Ovary (tissue), 9 donors: ENCODE data around the gene MAPK7. TPM values are rescaled to one million over a fixed set of nuclear protein-coding genes. Genes with fewer than 3 reads are reported as not detected.
A peak's percentile ranks its signal among the peaks of the same experiment; 100 is the strongest.

ENCODE experiments used
- DNase-seq, 5 donors: peaks; one replicate each; pipeline ENCODE4 v3.0.0-alpha.2; 2019 to 2020
- H3K27ac ChIP-seq, 2 donors: fragments of 200-600 bp; one replicate each; pipeline versions ENCODE4 v1.5.1 to v1.8.0; 2019 to 2022
- H3K27me3 ChIP-seq: fragments of 200-600 bp; one replicate; pipeline ENCODE4 v1.8.0; 2022
- H3K36me3 ChIP-seq: fragments of 200-600 bp; sonication (generic); one replicate; pipeline ENCODE4 v1.5.1; 2019
- H3K4me1 ChIP-seq: one replicate; pipeline ENCODE4 v1.8.1; 2013; ENCODE audit warnings: mild to moderate bottlenecking, moderate library complexity; ENCODE audit not compliant: insufficient read depth
- H3K4me3 ChIP-seq: fragments of 200-600 bp; sonication (generic); one replicate; pipeline ENCODE4 v1.5.1; 2017
- H3K9me3 ChIP-seq, 2 donors: fragments of 200-600 bp in 1 of 2; sonication (generic) in 1 of 2; one replicate each; pipeline versions ENCODE4 v1.5.1 to v1.8.1; 2013 to 2019; ENCODE audit warnings: mild to moderate bottlenecking in 1 of 2, moderate library complexity in 1 of 2
- EP300 ChIP-seq: sonication (generic); formaldehyde crosslinking; IDR thresholded peaks from one replicate; pipeline ENCODE4 v1.6.1; 2017; ENCODE audit warnings: antibody characterized with exemption
- POLR2A ChIP-seq: fragments of 450-650 bp; IDR thresholded peaks from one replicate; pipeline ENCODE4 v1.6.1; 2017; ENCODE audit warnings: antibody characterized with exemption, mild to moderate bottlenecking, moderate library complexity
- WGBS, 3 donors: extraction: QIAGEN DNeasy Blood & Tissue Kit in 1 of 3; methylation state at CpG; one replicate each; pipeline versions ENCODE4 v1.1.5 to v1.1.7; 2013 to 2017; 5-methylcytosine and 5-hydroxymethylcytosine counted together
- intact Hi-C, 4 donors: fragments of 100-400 bp; cut with DNase I; formaldehyde crosslinking; loops; one replicate each; pipeline versions ENCODE4 v1.11.0 to v1.15.1; 2022 to 2023
- polyA plus RNA-seq, 2 donors: library from polyadenylated mRNA; stranded (reverse); fragments of 200-250 nt in 1 of 2; fragments of 350-450 nt in 1 of 2; fragmentation: Illumina TruSeq in 1 of 2; extraction: RNeasy Lipid Tissue Mini Kit (QIAGEN cat#74804) in 1 of 2; gene quantifications; one replicate each; pipeline ENCODE4 v1.2.3, GENCODE V29; 2013 to 2014
- total RNA-seq, 7 donors: library from RNA; depleted of rRNA in 2 of 7; stranded (reverse); fragments of >200 nt in 2 of 7; fragmentation: NEBNext Ultra II Directional in 3 of 7; extraction: Animal tissue kit (Norgen Biotek cat#: 25700) in 3 of 7; gene quantifications; one replicate each; pipeline versions ENCODE4 v1.1.0 to v1.2.4, GENCODE V29; 2016 to 2023
- TF ChIP-seq, protein P1 (sequence below), 3 donors: fragments of 450-650 bp in 2 of 3; fragments of 200-600 bp in 1 of 3; IDR thresholded peaks; one replicate each; pipeline versions ENCODE4 v1.5.1 to v1.8.0; 2016 to 2022; ENCODE audit warnings: antibody characterized with exemption in 3 of 3, mild to moderate bottlenecking in 1 of 3
- donor health status: DM: no; HTN: no; CAD: no; lungs with moderate emphysema.
- donor health status: DM: no; HTN: no; CAD: no.
- donor health status: Bipolar disorder and iron deficiency.
- donor health status: DM: yes; HTN: yes; CAD: no.
- donor health status: DM: no; HTN: no; CAD: no.
- donor health status: DM: yes; HTN: yes; CAD: no.

MAPK7 gene
- total and polyA plus RNA-seq, 9 donors = 14.3 to 74.6 (median 39.3) TPM

DNA sequence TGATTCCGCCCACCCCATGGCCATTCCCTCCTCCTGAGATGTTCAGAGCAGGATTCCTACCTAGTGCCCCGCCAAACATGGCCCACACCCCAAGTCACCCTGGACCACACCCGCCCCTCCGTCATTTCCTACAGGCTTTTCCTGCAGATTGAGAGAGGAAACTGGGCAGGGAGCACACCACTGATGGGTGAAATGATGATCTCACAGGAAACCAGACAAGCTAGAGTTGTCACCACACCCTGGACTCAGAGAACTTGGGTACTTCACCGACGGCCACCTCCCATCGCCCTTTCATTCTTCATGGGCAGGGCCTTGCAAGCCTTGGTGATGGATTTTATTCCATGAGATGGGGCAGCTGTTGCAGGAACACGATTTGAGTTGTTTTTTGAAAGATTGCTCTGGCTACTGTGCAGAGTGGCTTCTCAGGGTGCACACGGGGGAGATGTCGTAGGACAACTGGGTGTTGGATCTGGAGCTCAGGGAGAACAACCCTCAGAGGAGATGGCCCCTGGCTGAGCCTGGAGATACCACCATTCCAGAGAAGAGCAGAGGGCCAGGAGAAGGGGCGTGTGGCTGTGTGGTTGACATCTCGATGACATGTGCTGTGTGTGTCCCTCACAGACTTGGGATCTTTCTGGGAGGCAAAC is 8.3 kb upstream of the MAPK7 start:
- H3K27ac ChIP-seq = no peak overlapping the region

DNA sequence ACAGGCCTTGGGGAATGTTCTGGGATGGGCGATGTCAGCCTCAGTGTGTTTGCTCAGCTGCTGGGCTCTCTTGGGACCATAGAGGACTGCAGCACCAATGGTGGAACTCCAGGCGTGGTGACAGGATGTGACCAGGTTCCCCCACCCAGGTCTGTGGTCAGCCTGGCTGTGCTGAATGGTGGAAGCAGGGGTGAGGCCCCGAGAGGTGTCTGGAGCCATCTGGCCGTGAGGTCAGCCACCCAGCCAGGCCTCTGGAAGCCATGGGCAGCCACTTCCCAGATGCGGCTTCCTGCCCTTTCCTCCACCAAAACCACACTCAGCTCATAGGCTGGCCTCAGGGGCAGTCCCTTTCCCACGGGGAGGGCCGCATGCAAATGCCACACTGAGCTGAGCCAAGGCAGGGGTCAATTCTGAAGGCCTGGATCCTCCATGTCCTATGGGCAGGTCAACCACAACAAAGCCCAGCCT is 7.8 kb upstream of the MAPK7 start:
- intact Hi-C loops = no loop called here

More for the DNA sequence above, 8.3 kb upstream of the MAPK7 start:
- WGBS, 3 donors = 85 to 86% (median 85%) methylated on average over 12 of the region's 12 CpGs
- H3K36me3 ChIP-seq = no peaks in the 10 kb centered on the region
- no peaks in the 10 kb centered on the region for H3K9me3 ChIP-seq
- TF ChIP-seq POLR2A (no peak), EP300 (no peak)
- TF ChIP-seq, protein P1, sequence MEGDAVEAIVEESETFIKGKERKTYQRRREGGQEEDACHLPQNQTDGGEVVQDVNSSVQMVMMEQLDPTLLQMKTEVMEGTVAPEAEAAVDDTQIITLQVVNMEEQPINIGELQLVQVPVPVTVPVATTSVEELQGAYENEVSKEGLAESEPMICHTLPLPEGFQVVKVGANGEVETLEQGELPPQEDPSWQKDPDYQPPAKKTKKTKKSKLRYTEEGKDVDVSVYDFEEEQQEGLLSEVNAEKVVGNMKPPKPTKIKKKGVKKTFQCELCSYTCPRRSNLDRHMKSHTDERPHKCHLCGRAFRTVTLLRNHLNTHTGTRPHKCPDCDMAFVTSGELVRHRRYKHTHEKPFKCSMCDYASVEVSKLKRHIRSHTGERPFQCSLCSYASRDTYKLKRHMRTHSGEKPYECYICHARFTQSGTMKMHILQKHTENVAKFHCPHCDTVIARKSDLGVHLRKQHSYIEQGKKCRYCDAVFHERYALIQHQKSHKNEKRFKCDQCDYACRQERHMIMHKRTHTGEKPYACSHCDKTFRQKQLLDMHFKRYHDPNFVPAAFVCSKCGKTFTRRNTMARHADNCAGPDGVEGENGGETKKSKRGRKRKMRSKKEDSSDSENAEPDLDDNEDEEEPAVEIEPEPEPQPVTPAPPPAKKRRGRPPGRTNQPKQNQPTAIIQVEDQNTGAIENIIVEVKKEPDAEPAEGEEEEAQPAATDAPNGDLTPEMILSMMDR (IDR thresholded peaks at IDR 0.05) = no peak
- H3K4me1 ChIP-seq = no peaks in the 10 kb centered on the region
- no peaks in the 10 kb centered on the region for H3K27me3 ChIP-seq
- H3K4me3 ChIP-seq = no peak overlapping the region
- DNase-seq = peak in 1 of 5 donors; percentile 41
- intact Hi-C loops = loop anchor here in 2 of 4 donors (10.0 kb wide), 2 partner anchors 385 to 395 kb away; no protein-coding TSS in a partner anchor

DNA sequence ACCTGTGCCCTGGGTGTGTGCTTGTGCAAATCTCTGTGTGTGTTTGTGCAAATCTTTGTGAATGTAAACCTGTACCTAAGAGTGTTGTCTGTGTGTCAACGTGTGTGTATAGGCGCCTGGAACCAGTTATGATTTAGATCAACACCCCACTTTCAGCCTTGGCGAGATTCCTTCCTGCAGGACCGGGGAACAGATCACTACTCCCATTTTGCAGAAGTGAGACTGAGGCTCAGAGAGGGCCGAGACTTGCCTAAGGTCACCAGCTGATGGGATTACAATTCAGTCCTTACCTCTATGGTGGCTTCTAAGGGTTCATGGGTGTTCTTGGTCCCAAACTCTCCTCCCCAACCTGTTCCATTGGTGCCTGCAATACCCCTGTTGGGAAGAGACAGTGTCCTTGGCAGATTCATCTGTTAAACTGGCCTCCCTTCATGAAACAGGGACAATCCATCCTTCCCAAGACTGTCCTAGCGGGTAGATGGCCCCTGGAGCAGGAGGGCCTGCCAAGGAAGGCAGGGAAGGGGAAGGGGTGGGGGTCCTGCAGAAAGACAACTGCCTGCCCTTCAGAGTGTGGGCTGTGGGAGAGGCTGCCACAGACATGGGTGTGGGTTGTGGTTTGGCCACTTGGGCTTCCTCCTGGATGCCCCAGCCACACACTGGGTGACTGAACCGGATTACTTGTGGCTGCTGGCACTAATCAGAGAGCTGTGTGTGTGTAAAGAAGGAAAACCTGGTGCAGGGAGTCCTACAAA is 6.9 kb upstream of the MAPK7 start:
- no peaks in the 10 kb centered on the region for H3K36me3 ChIP-seq
- no peaks in the 10 kb centered on the region for H3K4me1 ChIP-seq
- H3K9me3 ChIP-seq = no peaks in the 10 kb centered on the region
- H3K27me3 ChIP-seq = no peaks in the 10 kb centered on the region
- no peak overlapping the region for H3K4me3 ChIP-seq
- DNase-seq = no peak
- intact Hi-C loops = no loop called here
- TF ChIP-seq POLR2A (no peak), EP300 (no peak)
- TF ChIP-seq, protein P1 (IDR thresholded peaks at IDR 0.05) = no peak
- H3K27ac ChIP-seq = no peak overlapping the region
- 90 to 92% (median 92%) methylated on average over 7 of the region's 7 CpGs for WGBS, 3 donors

More for the DNA sequence above, 7.8 kb upstream of the MAPK7 start:
- no peaks in the 10 kb centered on the region for H3K36me3 ChIP-seq
- no peaks in the 10 kb centered on the region for H3K9me3 ChIP-seq
- peak in 1 of 5 donors; percentile 39 for DNase-seq
- no peaks in the 10 kb centered on the region for H3K4me1 ChIP-seq
- WGBS, 3 donors = 80 to 89% (median 85%) methylated on average over 7 of the region's 7 CpGs
- TF ChIP-seq EP300 (no peak), POLR2A (no peak)
- TF ChIP-seq, protein P1 (IDR thresholded peaks at IDR 0.05) = no peak
- no peaks in the 10 kb centered on the region for H3K27me3 ChIP-seq
- no peak overlapping the region for H3K4me3 ChIP-seq
- no peak overlapping the region for H3K27ac ChIP-seq

DNA sequence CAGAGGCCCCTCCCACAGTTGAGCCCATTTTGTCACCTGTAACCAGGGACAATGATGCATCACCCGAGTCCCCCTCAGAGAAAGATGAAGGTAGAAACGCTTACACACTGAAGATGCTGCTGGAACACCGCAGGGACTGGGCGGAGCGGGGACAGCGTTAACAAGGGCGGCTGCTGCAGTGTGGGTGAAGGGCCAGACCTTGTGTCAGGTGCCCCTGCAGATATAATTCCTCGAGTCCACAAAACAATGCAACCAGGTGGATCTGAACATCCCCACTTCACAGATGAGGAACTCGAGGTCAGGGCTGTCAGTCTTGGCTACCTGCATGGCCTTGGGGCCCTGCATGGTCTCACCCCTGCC is 6.3 kb upstream of the MAPK7 start:
- Histone ChIP-seq H3K4me1 (peaks cover 2% of the 10 kb centered on the region), H3K27ac (no peak overlapping the region), H3K9me3 (no peaks in the 10 kb centered on the region), H3K4me3 (no peak overlapping the region), H3K36me3 (no peaks in the 10 kb centered on the region), H3K27me3 (no peaks in the 10 kb centered on the region)
- intact Hi-C loops = no loop called here
- TF ChIP-seq, protein P1 (IDR thresholded peaks at IDR 0.05) = no peak
- no peak for TF ChIP-seq POLR2A
- 87 to 94% (median 88%) methylated on average over 9 of the region's 9 CpGs for WGBS, 3 donors
- no peak for DNase-seq
